LNCAP (cell line): Measurements from ENCODE around the gene SLC6A14.

Source experiments
- CTCF ChIP-seq: fragments of 450-650 bp; IDR thresholded peaks from 2 replicates; pipeline ENCODE4 v1.5.1; 2017; ENCODE audit warnings: mild to moderate bottlenecking

SLC6A14 gene

DNA sequence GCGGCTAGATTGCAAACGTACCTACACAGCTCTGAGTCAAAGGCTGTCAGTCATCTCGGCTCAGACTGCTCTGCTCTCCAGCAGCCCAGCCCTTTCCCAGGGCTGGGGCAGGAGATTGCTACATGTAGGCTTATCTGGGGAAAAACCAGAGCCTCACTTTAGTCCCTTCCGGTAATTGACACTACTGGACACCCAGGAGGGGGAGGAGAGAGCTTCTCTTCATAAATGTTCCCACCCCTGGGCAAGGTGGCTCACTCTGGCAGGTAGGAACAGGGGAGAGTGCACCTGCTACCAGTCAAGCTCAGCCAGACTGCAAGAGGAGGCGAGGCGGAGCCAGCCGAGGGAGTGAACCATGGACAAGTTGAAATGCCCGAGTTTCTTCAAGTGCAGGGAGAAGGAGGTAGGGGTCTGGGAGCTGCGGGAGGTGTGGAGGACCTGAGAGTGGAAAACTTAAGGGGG lies at the start of gene SLC6A14:
Gene SLC6A14, plus strand, starts transcription at position 249 of the 459 bp plus-strand sequence. Its CDS starts 104 bp downstream, at position 353.
- no peak for TF ChIP-seq CTCF

- no peak for TF ChIP-seq CTCF
Measured at GRCh38 chrX:116395752-116396151, 40.7 kb upstream of the SLC6A14 start.

DNA sequence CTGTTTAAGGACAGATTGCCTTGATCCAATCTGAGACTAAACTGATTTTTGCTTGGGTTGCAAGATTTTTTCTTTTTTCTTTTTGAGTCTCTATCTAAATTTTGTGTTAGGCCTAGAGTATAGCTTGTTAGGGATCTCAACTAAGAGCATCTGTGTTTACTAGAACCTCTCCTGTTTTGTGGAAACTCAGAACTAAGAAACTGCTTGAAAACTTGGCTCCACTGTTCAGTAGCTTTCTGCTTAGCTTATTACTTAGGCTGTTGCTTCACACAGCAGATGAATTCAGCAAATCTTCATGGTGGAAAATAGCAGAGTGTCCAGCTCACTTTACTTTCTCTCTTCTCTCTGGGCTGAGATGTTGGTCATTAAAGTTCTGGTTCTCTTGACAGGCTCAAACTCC lies 36.7 kb upstream of the SLC6A14 start:
- TF ChIP-seq CTCF: no peak

GRCh38 chrX:116409219-116409618 lies 27.2 kb upstream of the SLC6A14 start:
- TF ChIP-seq CTCF: no peak

- no peak for TF ChIP-seq CTCF
Measured at GRCh38 chrX:116413273-116413672, 23.1 kb upstream of the SLC6A14 start.

GRCh38 chrX:116417214-116417613 lies 19.2 kb upstream of the SLC6A14 start:
- TF ChIP-seq CTCF: no peak

DNA sequence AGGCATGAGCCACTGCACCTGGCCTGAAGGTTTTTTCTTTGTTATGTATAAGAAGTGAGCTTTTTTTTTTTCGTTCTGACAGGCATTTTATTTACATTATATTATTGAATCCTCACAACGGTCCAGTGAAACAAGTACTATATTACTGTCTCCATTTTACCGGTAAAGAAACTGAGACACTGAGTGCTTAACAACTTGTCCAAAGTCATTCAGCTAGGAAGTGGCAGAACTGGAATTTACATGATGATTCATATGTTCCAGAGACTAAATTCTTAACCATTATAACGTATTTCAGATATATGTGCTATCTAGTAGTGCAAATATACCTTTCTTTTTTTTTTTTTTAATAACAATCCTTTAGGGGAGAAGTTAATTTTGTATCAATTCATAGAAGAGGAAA lies 18.4 kb upstream of the SLC6A14 start:
- no peak for TF ChIP-seq CTCF

DNA sequence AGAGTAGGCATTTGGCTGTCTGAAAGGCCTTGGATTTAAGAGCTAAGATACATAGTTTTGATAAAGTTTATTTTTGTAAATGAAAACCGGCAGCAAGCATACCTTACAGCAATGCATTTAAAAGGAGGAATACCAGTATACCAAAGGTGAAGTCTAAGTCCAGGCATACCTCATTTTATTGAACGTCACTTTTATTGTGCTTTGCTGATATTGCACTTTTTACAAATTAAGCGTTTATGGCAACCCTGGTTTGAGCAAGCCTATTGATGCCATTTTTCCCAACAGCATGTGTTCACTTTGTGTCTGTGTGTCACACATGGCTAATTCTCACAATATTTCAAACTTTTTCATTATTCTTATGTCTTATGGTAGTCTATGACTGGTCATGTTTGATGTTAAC lies 8.4 kb upstream of the SLC6A14 start:
- no peak for TF ChIP-seq CTCF
